ENCODE data around the gene VWA8.

Gene VWA8

GRCh38 chr13:41558781-41559560, 401.9 kb downstream of the VWA8 start:
- TF ChIP-seq GATA2 (IDR thresholded peaks at IDR 0.05; ENCODE audit: low read depth, low read length) (no peak), GATA3 (IDR thresholded peaks at IDR 0.05; ENCODE audit: low read depth, low read length) (no peak)

GRCh38 chr13:41557719-41558118, 403.2 kb downstream of the VWA8 start:
- TF ChIP-seq GATA2 (IDR thresholded peaks at IDR 0.05; ENCODE audit: low read depth, low read length) (no peak), GATA3 (IDR thresholded peaks at IDR 0.05; ENCODE audit: low read depth, low read length) (no peak)

- TF ChIP-seq GATA3 (IDR thresholded peaks at IDR 0.05; ENCODE audit: low read depth, low read length): no peak
Observed at GRCh38 chr13:41554626-41555386, 406.1 kb downstream of the VWA8 start.

DNA sequence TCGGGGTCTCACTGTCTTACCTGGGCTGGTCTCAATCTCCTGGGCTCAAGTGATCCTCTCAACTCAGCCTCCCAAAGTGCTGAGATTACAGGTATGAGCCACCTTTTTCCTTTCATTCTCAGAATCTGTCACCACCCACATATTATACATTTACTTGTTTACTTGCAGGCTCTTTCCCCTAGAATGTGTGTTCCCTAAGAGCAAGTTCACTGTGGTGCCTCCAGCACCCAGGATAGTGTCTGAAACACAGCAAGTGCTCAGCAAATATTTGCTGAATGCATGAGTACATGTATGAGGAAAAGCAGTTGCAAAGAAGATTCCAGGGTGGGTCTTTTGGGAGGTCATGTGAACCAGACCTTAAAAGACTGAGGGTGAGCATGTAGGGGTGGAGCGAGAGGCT, 406.7 kb downstream of the VWA8 start:
- TF ChIP-seq GATA2 (IDR thresholded peaks at IDR 0.05; ENCODE audit: low read depth, low read length): no peak
- no peak for TF ChIP-seq GATA3 (IDR thresholded peaks at IDR 0.05; ENCODE audit: low read depth, low read length)

DNA sequence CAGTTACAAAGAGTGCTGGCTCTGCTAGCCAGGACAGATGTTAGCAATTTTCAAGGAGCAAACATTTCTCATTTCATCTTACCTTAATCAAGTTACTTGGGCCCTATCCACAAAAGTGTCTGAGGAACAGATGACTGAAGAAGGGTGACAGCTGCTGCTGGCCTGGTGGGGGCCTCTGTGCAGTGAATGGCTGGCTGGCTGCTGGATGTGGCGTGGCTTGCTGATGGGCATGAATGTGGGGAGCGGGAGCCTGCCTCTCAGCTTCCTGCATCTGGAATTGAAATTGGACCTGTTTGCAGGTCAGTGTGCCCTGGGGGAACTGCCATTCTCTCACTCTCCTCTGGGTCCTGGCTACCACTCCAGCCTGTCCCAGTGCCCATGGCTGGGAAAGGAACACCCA, 408.9 kb downstream of the VWA8 start:
- TF ChIP-seq GATA3 (IDR thresholded peaks at IDR 0.05; ENCODE audit: low read depth, low read length) (no peak), GATA2 (IDR thresholded peaks at IDR 0.05; ENCODE audit: low read depth, low read length) (no peak)

DNA sequence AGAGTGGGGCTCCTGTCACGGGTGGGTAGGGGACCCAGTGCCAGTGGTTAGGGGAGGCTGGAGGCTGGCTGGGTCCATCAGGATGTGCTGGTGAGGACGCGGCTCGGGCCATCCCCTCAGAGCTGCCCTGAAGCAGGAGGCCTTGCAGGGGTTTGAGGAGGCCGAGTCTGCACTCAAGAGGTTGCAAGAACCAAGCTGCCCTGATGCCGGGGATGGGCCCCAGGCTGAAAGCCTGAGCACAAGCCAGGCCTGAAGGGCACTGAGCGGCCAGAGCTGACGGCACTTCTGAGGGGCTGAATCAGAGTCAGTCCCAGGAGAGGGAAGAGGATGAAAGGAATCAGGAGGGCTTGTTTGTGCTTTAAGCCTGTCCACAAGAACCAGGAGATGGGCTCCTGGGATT, 410.6 kb downstream of the VWA8 start:
- TF ChIP-seq GATA2 (IDR thresholded peaks at IDR 0.05; ENCODE audit: low read depth, low read length) (no peak), GATA3 (IDR thresholded peaks at IDR 0.05; ENCODE audit: low read depth, low read length) (no peak)

DNA sequence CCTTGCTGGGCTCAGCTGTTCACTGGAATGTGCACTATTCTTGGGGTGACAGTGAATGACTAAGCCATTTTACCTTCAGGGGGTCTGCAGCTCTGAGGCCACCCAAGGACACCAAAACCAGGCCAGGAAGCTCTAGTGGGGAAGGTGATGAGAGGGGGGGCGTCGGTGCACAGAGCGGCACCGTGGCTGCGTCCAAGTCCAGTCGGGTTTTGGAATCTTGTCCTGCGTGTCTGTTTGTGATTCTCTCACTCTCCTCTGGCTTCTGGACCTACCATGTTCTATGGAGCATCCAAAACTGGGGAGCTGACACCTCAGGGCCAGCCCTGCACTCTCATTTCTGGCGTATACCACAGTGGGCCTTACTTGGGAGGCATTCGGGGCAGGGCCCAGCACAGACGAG, 411.4 kb downstream of the VWA8 start:
- no peak for TF ChIP-seq GATA2 (IDR thresholded peaks at IDR 0.05; ENCODE audit: low read depth, low read length)
- TF ChIP-seq GATA3 (IDR thresholded peaks at IDR 0.05; ENCODE audit: low read depth, low read length): no peak

DNA sequence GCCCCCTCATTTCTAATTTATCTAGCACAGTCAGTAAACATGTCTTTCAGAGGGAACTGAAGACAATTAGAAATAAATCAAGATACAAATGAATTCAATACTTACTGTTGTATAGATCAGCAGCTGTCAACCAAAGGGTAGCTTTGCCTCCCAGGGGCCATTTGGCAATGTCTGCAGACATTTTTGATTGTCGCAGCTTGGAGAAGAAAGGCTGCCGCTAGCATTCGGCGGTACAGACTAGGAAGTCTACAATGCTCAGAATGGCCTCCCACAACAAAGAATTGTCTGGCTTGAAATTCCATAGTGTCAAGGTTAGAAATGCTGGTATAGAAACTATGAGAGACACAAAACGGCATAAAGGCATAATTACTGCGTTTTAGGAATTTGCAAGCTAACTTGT, 412.0 kb downstream of the VWA8 start:
- no peak for TF ChIP-seq GATA2 (IDR thresholded peaks at IDR 0.05; ENCODE audit: low read depth, low read length)
- no peak for TF ChIP-seq GATA3 (IDR thresholded peaks at IDR 0.05; ENCODE audit: low read depth, low read length)

- TF ChIP-seq GATA3 (IDR thresholded peaks at IDR 0.05; ENCODE audit: low read depth, low read length) (no peak), GATA2 (IDR thresholded peaks at IDR 0.05; ENCODE audit: low read depth, low read length) (no peak)
Observed at GRCh38 chr13:41548031-41548430, 412.9 kb downstream of the VWA8 start.

DNA sequence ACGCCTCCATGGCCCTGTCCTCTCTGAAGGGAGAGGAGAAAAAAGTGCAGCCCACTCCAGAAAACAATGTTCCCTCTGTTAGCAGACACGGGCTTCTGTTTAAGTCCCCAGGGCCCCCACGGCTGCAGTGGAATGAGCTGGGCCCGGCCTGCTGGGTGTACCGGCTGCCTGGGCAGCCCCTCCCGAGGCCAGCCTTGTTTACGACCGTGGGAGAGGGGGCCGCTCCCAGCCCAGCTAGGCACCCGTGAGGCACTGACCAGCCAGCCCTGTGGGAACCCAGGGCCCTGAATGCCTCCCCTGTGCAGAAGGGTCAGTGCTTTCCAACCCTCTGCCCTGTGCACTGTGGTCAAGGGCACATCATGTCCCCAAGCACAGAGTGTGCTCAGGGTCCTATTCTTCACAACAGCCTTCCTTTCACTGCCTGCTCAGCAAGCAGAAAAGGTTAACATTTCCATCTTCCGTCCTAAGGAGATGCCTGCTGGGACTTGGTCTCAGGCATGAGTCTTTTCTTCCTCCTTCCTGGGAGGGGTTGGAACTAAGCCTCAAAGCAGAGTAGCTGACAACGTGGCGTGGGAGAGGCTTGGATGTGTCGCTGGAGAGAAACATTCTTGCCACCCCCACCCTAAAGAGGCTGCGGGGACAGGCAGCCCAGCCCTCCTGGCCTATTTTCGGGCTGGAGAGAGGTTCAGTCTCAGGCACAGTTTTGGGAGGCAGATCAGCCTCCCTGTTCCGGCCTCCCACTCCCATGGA, 413.5 kb downstream of the VWA8 start:
- no peak for TF ChIP-seq GATA2 (IDR thresholded peaks at IDR 0.05; ENCODE audit: low read depth, low read length)
- no peak for TF ChIP-seq GATA3 (IDR thresholded peaks at IDR 0.05; ENCODE audit: low read depth, low read length)

- TF ChIP-seq GATA2 (IDR thresholded peaks at IDR 0.05; ENCODE audit: low read depth, low read length) (no peak), GATA3 (IDR thresholded peaks at IDR 0.05; ENCODE audit: low read depth, low read length) (no peak)
Observed at GRCh38 chr13:41546372-41547190, 414.3 kb downstream of the VWA8 start.

- no peak for TF ChIP-seq GATA2 (IDR thresholded peaks at IDR 0.05; ENCODE audit: low read depth, low read length)
- no peak for TF ChIP-seq GATA3 (IDR thresholded peaks at IDR 0.05; ENCODE audit: low read depth, low read length)
Observed at GRCh38 chr13:41545432-41545707, 415.5 kb downstream of the VWA8 start.

DNA sequence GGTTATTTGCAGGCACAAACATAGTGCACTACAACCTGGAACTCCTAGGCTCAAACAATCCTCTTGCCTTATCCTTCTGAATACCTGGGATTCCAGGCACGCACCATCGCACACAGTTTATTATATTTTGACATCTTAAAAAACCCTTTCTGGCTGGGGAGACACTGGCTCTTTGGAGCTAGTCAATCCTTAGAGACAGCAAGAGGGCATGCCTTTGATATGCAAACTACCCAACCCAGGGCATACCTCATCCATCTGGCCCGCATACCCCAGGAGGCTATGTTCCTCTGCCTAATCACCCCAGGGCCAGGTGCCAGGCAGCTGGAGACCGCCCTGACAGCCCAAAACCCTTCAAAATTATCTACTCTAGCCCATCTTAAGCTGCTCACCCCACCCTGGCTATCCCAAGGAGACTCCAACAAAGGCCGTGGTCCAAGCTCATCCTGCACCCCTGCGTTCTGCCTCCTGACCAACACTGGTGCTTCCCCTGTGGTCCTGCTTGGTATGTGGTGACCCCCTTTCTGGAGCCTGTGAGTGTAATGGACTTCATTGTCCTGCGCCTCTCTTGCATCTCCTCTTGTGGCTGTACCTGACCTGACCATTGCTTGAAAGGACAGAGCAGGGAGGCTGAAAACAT, 417.1 kb downstream of the VWA8 start:
- TF ChIP-seq GATA3 (IDR thresholded peaks at IDR 0.05; ENCODE audit: low read depth, low read length) (no peak), GATA2 (IDR thresholded peaks at IDR 0.05; ENCODE audit: low read depth, low read length) (no peak)
